HUES64 (cell line): ENCODE results near the gene UTS2R.

Experiments used
- H3K27ac ChIP-seq: 2 replicates; pipeline ENCODE4 v1.7.0; 2013; ENCODE audit warnings: low read depth, low read length, inconsistent platforms
- H3K27me3 ChIP-seq: 2 replicates; pipeline ENCODE4 v1.6.1; 2013; ENCODE audit warnings: mild to moderate bottlenecking, low read length; ENCODE audit not compliant: insufficient read depth
- H3K36me3 ChIP-seq: 2 replicates; pipeline ENCODE4 v1.6.1; 2013; ENCODE audit warnings: mild to moderate bottlenecking, low read length; ENCODE audit not compliant: insufficient read depth
- H3K4me1 ChIP-seq: 2 replicates; pipeline ENCODE4 v1.6.1; 2013; ENCODE audit warnings: mild to moderate bottlenecking, low read length, moderate library complexity; ENCODE audit not compliant: insufficient read depth
- H3K4me3 ChIP-seq: 2 replicates; pipeline ENCODE4 v1.5.1; 2013; ENCODE audit warnings: mild to moderate bottlenecking, low read length, moderate library complexity
- H3K9ac ChIP-seq: 2 replicates; pipeline ENCODE4 v1.6.1; 2013; ENCODE audit warnings: mild to moderate bottlenecking, low read depth, low read length
- H3K9me3 ChIP-seq: 2 replicates; pipeline ENCODE4 v1.6.1; 2013; ENCODE audit warnings: low read depth, low read length; ENCODE audit not compliant: insufficient read depth
- WGBS: fragments of 150-250, 120-280 bp; methylation state at CpG from one replicate; pipeline ENCODE4 v1.1.7; 2013; ENCODE audit warnings: missing lambda C conversion rate; 5-methylcytosine and 5-hydroxymethylcytosine counted together

The UTS2R gene

GRCh38 chr17:82416771-82417170 lies 45.2 kb downstream of the UTS2R start:
- Histone ChIP-seq H3K36me3 (peaks cover 10% of the 10 kb centered on the region; the same call in 1 of the 2 replicates), H3K4me3 (no peak overlapping the region), H3K27ac (no peak overlapping the region), H3K9me3 (no peaks in the 10 kb centered on the region), H3K27me3 (no peaks in the 10 kb centered on the region; the same call in 1 of the 2 replicates), H3K9ac (no peak overlapping the region), H3K4me1 (peaks cover 10% of the 10 kb centered on the region)
- 94% methylated on average over 5 of the region's 6 CpGs for WGBS

- Histone ChIP-seq H3K36me3 (peaks cover 10% of the 10 kb centered on the region; the same call in 1 of the 2 replicates), H3K4me1 (peaks cover 10% of the 10 kb centered on the region), H3K27me3 (no peaks in the 10 kb centered on the region; the same call in 1 of the 2 replicates), H3K9me3 (no peaks in the 10 kb centered on the region), H3K27ac (peak within 1 kb of the TSS; percentile 91), H3K4me3 (peak within 1 kb of the TSS; percentile 93), H3K9ac (peak within 1 kb of the TSS; percentile 94)
- WGBS, result 2% methylated on average over 100 of the region's 108 CpGs
Observed at GRCh38 chr17:82418001-82418986, 46.7 kb downstream of the UTS2R start, which contains the start of the genes HEXD and OGFOD3. TSS of gene HEXD (plus strand) at chr17:82418347. CDS start at chr17:82419800, 1,453 bp downstream. TSS of gene OGFOD3 (minus strand) at chr17:82418586. CDS start at chr17:82418485, 101 bp downstream.

- 94% methylated on average over 2 of the region's 2 CpGs for WGBS
- H3K9ac ChIP-seq, result no peak overlapping the region
- H3K4me3 ChIP-seq, result peak overlapping the region; percentile 93; the same call in 1 of the 2 replicates
Observed at GRCh38 chr17:82419540-82419939, 48.0 kb downstream of the UTS2R start.

GRCh38 chr17:82424001-82424862 lies 52.7 kb downstream of the UTS2R start:
- no peak overlapping the region for H3K4me3 ChIP-seq
- H3K27ac ChIP-seq, result no peak overlapping the region
- H3K9ac ChIP-seq, result no peak overlapping the region
- H3K9me3 ChIP-seq, result no peaks in the 10 kb centered on the region
- WGBS, result 86% methylated on average over 25 of the region's 25 CpGs
- no peaks in the 10 kb centered on the region; the same call in 1 of the 2 replicates for H3K27me3 ChIP-seq
- H3K4me1 ChIP-seq, result peaks cover 2% of the 10 kb centered on the region; the same call in 1 of the 2 replicates
- H3K36me3 ChIP-seq, result peaks cover 10% of the 10 kb centered on the region; the same call in 1 of the 2 replicates

More at GRCh38 chr17:82419540-82419939, 48.0 kb downstream of the UTS2R start:
- Histone ChIP-seq H3K9me3 (no peaks in the 10 kb centered on the region), H3K36me3 (peaks cover 10% of the 10 kb centered on the region; the same call in 1 of the 2 replicates), H3K27ac (no peak overlapping the region), H3K4me1 (peaks cover 10% of the 10 kb centered on the region), H3K27me3 (no peaks in the 10 kb centered on the region; the same call in 1 of the 2 replicates)

GRCh38 chr17:82424863-82425159 lies 53.2 kb downstream of the UTS2R start:
- Histone ChIP-seq H3K9ac (no peak overlapping the region), H3K27ac (no peak overlapping the region), H3K4me3 (no peak overlapping the region), H3K4me1 (no peaks in the 10 kb centered on the region), H3K36me3 (peaks cover 10% of the 10 kb centered on the region; the same call in 1 of the 2 replicates), H3K9me3 (no peaks in the 10 kb centered on the region), H3K27me3 (no peaks in the 10 kb centered on the region)
- 93% methylated on average over 2 of the region's 2 CpGs for WGBS
